OCI-LY7 (cell line): ENCODE data around the gene CIZ1. TPM values are rescaled to one million over a fixed set of nuclear protein-coding genes. Genes with fewer than 3 reads are reported as not detected.
A peak's percentile ranks its signal among the peaks of the same experiment; 100 is the strongest.

ENCODE experiments used
- BruUV-seq: library from RNA; stranded (reverse); fragments of 400-500 nt; replicated peaks from 2 replicates; lab custom pipeline; 2021; lab: Mats Ljungman, UMichigan
- CTCF ChIA-PET: fragments of 300-600 bp; sonication (Branson Sonifier 250); formaldehyde crosslinking; loops from one replicate; lab custom pipeline; 2022; ENCODE audit warnings: antibody characterized with exemption; ENCODE audit not compliant: unreplicated experiment; lab: Charles Lee
- POLR2A ChIA-PET: fragments of 300-600 bp; sonication (Branson Sonifier 250); formaldehyde crosslinking; loops from one replicate; lab custom pipeline; 2022; ENCODE audit warnings: antibody characterized with exemption; lab: Charles Lee
- DNase-seq: peaks from one replicate; pipeline ENCODE4 v3.0.0-alpha.2; 2015; ENCODE audit warnings: low spot score
- H2AFZ ChIP-seq: fragments of 200-600 bp; sonication (generic), shearing (Covaris generic); 2 replicates; pipeline ENCODE4 v1.6.1; 2014; ENCODE audit warnings: mild to moderate bottlenecking, antibody characterized with exemption, low read length, moderate library complexity
- H3K27ac ChIP-seq: fragments of 200-600 bp; sonication (generic); 2 replicates; pipeline ENCODE4 v1.5.1; 2014; ENCODE audit warnings: mixed run types, low read depth, mild to moderate bottlenecking, moderate library complexity, low read length, inconsistent platforms; ENCODE audit not compliant: poor library complexity, severe bottlenecking
- H3K36me3 ChIP-seq: fragments of 200-600 bp; sonication (generic); 2 replicates; pipeline ENCODE4 v1.6.1; 2014; ENCODE audit warnings: mild to moderate bottlenecking, antibody characterized with exemption, low read length, moderate library complexity, mixed read lengths; ENCODE audit not compliant: insufficient read depth
- H3K4me1 ChIP-seq: fragments of 200-600 bp; sonication (generic); 2 replicates; pipeline ENCODE4 v1.5.1; 2014; ENCODE audit warnings: mild to moderate bottlenecking, low read length; ENCODE audit not compliant: insufficient read depth, poor library complexity, severe bottlenecking
- H3K4me2 ChIP-seq: fragments of 200-600 bp; sonication (generic); 2 replicates; pipeline ENCODE4 v1.6.1; 2014; ENCODE audit warnings: mild to moderate bottlenecking, low read length
- H3K4me3 ChIP-seq: fragments of 200-600 bp; sonication (generic); 2 replicates; pipeline ENCODE4 v1.5.1; 2014; ENCODE audit warnings: mild to moderate bottlenecking, low read depth, low read length; ENCODE audit not compliant: poor library complexity, severe bottlenecking
- H3K79me2 ChIP-seq: fragments of 200-600 bp; sonication (generic); 2 replicates; pipeline ENCODE4 v1.6.1; 2016; ENCODE audit warnings: low read depth, mild to moderate bottlenecking, low read length, moderate library complexity, mixed read lengths; ENCODE audit not compliant: insufficient read depth
- H3K9me2 ChIP-seq: fragments of 200-600 bp; sonication (generic); 2 replicates; pipeline ENCODE4 v1.6.1; 2016; ENCODE audit warnings: mild to moderate bottlenecking, low read length, mixed read lengths; ENCODE audit not compliant: insufficient read depth
- H3K9me3 ChIP-seq: fragments of 200-600 bp; sonication (generic); 2 replicates; pipeline ENCODE4 v1.6.1; 2014; ENCODE audit warnings: mild to moderate bottlenecking, mixed run types, low read length, mixed read lengths
- H4K20me1 ChIP-seq: fragments of 200-600 bp; sonication (generic); 2 replicates; pipeline ENCODE4 v1.6.1; 2014; ENCODE audit warnings: mild to moderate bottlenecking, antibody characterized with exemption, low read length, moderate library complexity, mixed read lengths; ENCODE audit not compliant: insufficient read depth
- CTCF ChIP-seq: fragments of 200-600 bp; sonication (generic); conservative IDR thresholded peaks from 2 replicates; pipeline ENCODE4 v1.5.1; 2014; ENCODE audit warnings: mild to moderate bottlenecking, antibody characterized with exemption, low read length, moderate library complexity, mixed read lengths
- EZH2phosphoT487 ChIP-seq: fragments of 200-600 bp; sonication (generic); IDR thresholded peaks from 2 replicates; pipeline ENCODE4 v1.6.1; 2018; ENCODE audit warnings: low read depth, borderline replicate concordance, mild to moderate bottlenecking, mixed run types, antibody characterized with exemption, low read length, moderate library complexity, mixed read lengths
- intact Hi-C: fragments of 100-400 bp; cut with micrococcal nuclease; formaldehyde crosslinking; loops from one replicate; pipeline ENCODE4 v1.10.0; 2022; ENCODE audit not compliant: unreplicated experiment
- total RNA-seq, 2 experiments: library from RNA; depleted of rRNA in 1 of 2; stranded (reverse); fragments of >200 nt in 1 of 2; shearing (Covaris generic) in 1 of 2; gene quantifications; 2 replicates each; pipeline ENCODE4 v1.2.3, GENCODE V29; 2014 to 2022

The CIZ1 gene
- total RNA-seq, 2 experiments from 2014 or later, result 45.4 to 121 TPM

- Histone ChIP-seq H3K27ac (peak overlapping the region; percentile 40), H3K9me3 (no peaks in the 10 kb centered on the region), H3K4me1 (peaks cover 26% of the 10 kb centered on the region), H3K4me2 (peak overlapping the region; percentile 95), H3K36me3 (peaks cover 47% of the 10 kb centered on the region), H2AFZ (no peak overlapping the region), H4K20me1 (0 out of 2 replicates have a peak, but pooled peaks cover 12% of the 10 kb centered on the region), H3K79me2 (peaks cover 24% of the 10 kb centered on the region), H3K9me2 (no peaks in the 10 kb centered on the region), H3K4me3 (peak overlapping the region; percentile 84)
- TF ChIP-seq CTCF (no peak), EZH2phosphoT487 (no peak)
- intact Hi-C loops, result loop anchor here (5.0 kb wide), 1 partner anchor 67 kb away; the partner anchor contains the start of gene CIZ1
- peak; percentile 24 for DNase-seq
- ChIA-PET CTCF (interaction anchor here (0.5 kb wide), 1 partner anchor 16 kb away, joined by 3 read pairs; no protein-coding TSS in a partner anchor), POLR2A (interaction anchor here (0.6 to 0.7 kb wide), 2 partner anchors 379 to 548 kb away, joined by 3 to 6 read pairs; no protein-coding TSS in a partner anchor)
- BruUV-seq, result no TSS peak
Measured at GRCh38 chr9:128125580-128126354, 65.6 kb downstream of the CIZ1 start.

GRCh38 chr9:128124873-128125579, 66.3 kb downstream of the CIZ1 start:
- H3K4me2 ChIP-seq, result peak overlapping the region; percentile 95
- no peak overlapping the region for H2AFZ ChIP-seq
- peaks cover 54% of the 10 kb centered on the region for H3K36me3 ChIP-seq
- peak overlapping the region; percentile 84 for H3K4me3 ChIP-seq
- H3K4me1 ChIP-seq, result peaks cover 26% of the 10 kb centered on the region
- BruUV-seq, result no TSS peak
- H3K79me2 ChIP-seq, result peaks cover 24% of the 10 kb centered on the region
- CTCF ChIA-PET, result interaction anchor here (0.6 kb wide), 1 partner anchor 240 kb away, joined by 3 read pairs; no protein-coding TSS in a partner anchor
- intact Hi-C loops, result loop anchor here (5.0 kb wide), 1 partner anchor 67 kb away; the partner anchor contains the start of gene CIZ1
- H3K9me3 ChIP-seq, result no peaks in the 10 kb centered on the region
- H3K27ac ChIP-seq, result peak overlapping the region; percentile 40
- POLR2A ChIA-PET, result interaction anchor here (0.6 kb wide), 2 partner anchors 33 to 354 kb away, joined by 3 to 5 read pairs; no protein-coding TSS in a partner anchor
- H3K9me2 ChIP-seq, result no peaks in the 10 kb centered on the region
- TF ChIP-seq CTCF (peak; percentile 88), EZH2phosphoT487 (no peak)
- H4K20me1 ChIP-seq, result 0 out of 2 replicates have a peak, but pooled peaks cover 12% of the 10 kb centered on the region
- DNase-seq, result peak; percentile 64
